ENCODE data around the gene FOXO4.

FOXO4 gene

GRCh38 chrX:71106427-71106826 lies 10.8 kb downstream of the FOXO4 start, which contains the start of gene CXorf65:
CXorf65 (minus strand) TSS chrX:71106740; CDS start chrX:71106556, 184 bp downstream.
- no peak for DNase-seq (ENCODE audit: low read depth)
- no peak for TF ChIP-seq CTCF (conservative IDR thresholded peaks at IDR 0.05; ENCODE audit: low read depth, low read length)
- H3K4me3 ChIP-seq (ENCODE audit: low read depth, low read length), result no peak within 1 kb of the TSS

DNA sequence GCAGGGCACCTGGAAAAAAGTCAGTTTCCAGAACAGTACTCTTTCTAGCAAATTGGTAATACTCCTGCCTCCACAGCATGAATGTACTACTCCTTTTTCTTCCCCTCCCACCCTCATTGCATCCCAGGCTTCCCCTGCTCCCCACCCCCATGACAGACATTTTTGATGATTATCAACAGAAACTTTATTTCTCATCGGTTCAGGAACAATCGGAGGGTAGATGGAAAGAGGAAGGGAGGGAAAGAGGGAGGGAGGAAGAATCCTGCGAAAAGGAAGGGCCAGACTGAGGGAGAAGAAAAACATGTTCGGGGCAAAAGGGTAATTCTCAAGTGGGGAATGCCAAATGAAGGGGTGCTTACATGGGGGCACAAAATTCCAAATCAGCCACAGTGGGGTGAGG lies 11.6 kb downstream of the FOXO4 start:
- TF ChIP-seq CTCF (conservative IDR thresholded peaks at IDR 0.05; ENCODE audit: low read depth, low read length), result no peak
- H3K4me3 ChIP-seq (ENCODE audit: low read depth, low read length), result no peak overlapping the region
- DNase-seq (ENCODE audit: low read depth), result no peak

DNA sequence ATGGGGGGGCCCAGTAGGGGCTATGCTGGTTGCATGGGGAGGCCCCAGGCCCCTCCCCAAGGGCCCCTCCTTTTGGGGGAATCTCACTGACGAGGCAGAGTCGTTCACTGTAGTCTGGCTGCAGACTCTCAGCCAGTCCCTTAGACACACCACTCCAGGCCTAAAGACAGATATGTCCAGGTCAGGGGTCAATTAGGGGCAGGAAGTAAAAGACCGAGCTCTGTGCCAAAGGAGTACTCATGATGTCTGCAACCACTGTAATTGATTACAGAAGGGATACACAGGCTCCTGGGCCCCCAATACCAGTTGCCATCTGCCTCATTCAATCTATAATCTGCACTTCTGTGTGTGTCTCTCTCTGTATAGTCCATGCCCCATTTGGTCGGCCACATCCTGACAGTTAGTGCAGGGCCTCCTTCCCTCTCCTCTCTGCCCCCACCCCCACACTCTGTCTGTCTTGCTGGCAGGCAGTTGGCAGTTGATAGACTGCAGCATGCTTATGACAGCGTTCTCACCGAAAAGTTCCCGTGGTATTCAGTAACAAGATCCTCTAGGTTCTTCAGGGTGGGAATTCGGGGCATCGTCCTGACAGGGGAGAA lies 12.2 kb downstream of the FOXO4 start:
- H3K4me3 ChIP-seq (ENCODE audit: low read depth, low read length), result no peak overlapping the region
- DNase-seq (ENCODE audit: low read depth), result no peak

GRCh38 chrX:71109051-71109450 lies 13.4 kb downstream of the FOXO4 start:
- no peak overlapping the region for H3K4me3 ChIP-seq (ENCODE audit: low read depth, low read length)
- no peak for TF ChIP-seq CTCF (conservative IDR thresholded peaks at IDR 0.05; ENCODE audit: low read depth, low read length)
- DNase-seq (ENCODE audit: low read depth), result no peak

More for the DNA sequence above, 12.2 kb downstream of the FOXO4 start:
- no peak for TF ChIP-seq CTCF (conservative IDR thresholded peaks at IDR 0.05; ENCODE audit: low read depth, low read length)

DNA sequence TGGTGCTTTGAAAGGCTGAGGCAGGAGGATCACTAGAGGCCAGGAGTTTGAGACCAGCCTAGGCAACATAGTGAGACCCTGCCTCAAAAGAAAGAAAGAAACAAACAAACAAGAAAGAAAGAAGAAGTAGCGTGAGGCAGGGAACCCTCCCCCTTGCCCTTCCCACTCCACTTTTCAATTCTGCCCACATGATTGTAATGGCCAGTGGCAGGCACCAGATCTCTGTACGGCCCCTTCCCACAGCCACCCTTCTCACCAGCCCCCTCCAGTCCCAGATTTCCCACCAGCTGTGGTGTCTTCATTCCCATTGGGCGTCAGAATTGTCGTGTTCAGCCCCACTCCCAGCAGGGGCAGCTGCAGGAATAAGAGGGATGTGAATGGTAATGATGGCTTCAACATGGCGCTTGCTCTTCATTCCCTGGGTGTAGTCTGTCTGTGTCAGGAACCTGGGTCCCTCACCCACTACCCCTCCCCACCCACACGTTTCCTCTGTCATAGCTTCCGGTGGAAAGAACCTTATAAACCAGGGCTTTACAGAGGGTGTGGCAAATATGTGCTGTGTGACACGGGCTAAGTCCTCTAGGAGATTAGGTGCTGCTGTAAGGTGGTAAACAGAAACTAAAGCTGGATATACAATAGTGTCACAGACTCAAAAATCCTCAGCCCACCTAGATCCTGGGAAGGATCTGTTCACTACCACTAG lies 15.6 kb downstream of the FOXO4 start, which contains the start of gene IL2RG:
Gene IL2RG, minus strand, starts transcription at position 437 of the 703 bp plus-strand sequence. Its CDS starts 38 bp downstream, at position 399.
- H3K4me3 ChIP-seq (ENCODE audit: low read depth, low read length), result no peak within 1 kb of the TSS

DNA sequence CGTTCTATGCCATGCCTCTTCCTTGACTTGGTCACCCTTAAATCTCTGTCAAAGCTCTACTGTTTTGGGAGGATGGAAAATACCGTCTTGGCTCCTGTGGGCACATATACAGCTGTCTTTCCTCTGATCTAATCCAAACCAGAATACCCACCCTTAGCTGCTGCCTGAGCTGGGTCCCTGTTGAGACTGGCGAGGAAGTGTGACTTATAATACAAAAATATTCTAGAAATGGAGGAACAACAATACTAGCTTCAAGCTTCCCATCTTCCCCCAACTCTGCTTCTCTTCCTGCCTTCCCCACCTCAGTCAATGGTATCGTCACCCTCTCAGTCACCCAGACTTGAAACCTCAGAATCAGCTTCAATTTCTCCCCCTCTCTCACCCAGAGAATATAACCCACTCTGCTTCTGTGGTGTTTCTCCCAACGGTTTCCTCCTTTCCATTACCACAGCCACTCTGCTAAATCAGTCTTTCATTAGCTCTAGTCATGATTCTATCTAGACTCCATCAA lies 16.3 kb downstream of the FOXO4 start:
- DNase-seq (ENCODE audit: low read depth), result no peak
- TF ChIP-seq CTCF (conservative IDR thresholded peaks at IDR 0.05; ENCODE audit: low read depth, low read length), result no peak
- no peak overlapping the region for H3K4me3 ChIP-seq (ENCODE audit: low read depth, low read length)

More for the DNA sequence above, 15.6 kb downstream of the FOXO4 start, which contains the start of gene IL2RG:
- DNase-seq (ENCODE audit: low read depth), result no peak
- TF ChIP-seq CTCF (conservative IDR thresholded peaks at IDR 0.05; ENCODE audit: low read depth, low read length), result no peak
